ENCODE measurements around the gene ZFP3.
"Not testable (repeated sequence)": the region's sequence is repeated elsewhere in the genome, so short reads cannot be mapped to it uniquely, and the experiment has no call there.

ZFP3 gene

GRCh38 chr17:5126719-5127488, 48.6 kb downstream of the ZFP3 start:
- DNase-seq: no peak
- Histone ChIP-seq H3K4me3 (ENCODE audit: low read depth, low read length) (no peak overlapping the region), H3K36me3 (replicated peaks) (no peaks in the 10 kb centered on the region), H3K27me3 (replicated peaks) (peaks cover 7% of the 10 kb centered on the region), H3K27ac (no peak overlapping the region)
- no peak for TF ChIP-seq CTCF (IDR thresholded peaks at IDR 0.05; ENCODE audit: low read depth, low read length, missing control alignments)
- in situ Hi-C loops (cut with HindIII; ENCODE audit: low pct_ligation_motif_present, low sequenced_read_pairs): no loop called here

- no peak for DNase-seq
- in situ Hi-C loops (cut with HindIII; ENCODE audit: low pct_ligation_motif_present, low sequenced_read_pairs): no loop called here
- H3K27me3 ChIP-seq (replicated peaks): peaks cover 2% of the 10 kb centered on the region
- no peak overlapping the region for H3K27ac ChIP-seq
- H3K4me3 ChIP-seq (ENCODE audit: low read depth, low read length): no peak overlapping the region
- H3K36me3 ChIP-seq (replicated peaks): no peaks in the 10 kb centered on the region
- no peak for TF ChIP-seq CTCF (IDR thresholded peaks at IDR 0.05; ENCODE audit: low read depth, low read length, missing control alignments)
Observed at GRCh38 chr17:5127910-5128309, 49.6 kb downstream of the ZFP3 start.

- H3K4me3 ChIP-seq (ENCODE audit: low read depth, low read length); H3K27ac ChIP-seq; H3K36me3 ChIP-seq (replicated peaks); in situ Hi-C loops (cut with HindIII; ENCODE audit: low pct_ligation_motif_present, low sequenced_read_pairs); DNase-seq; H3K27me3 ChIP-seq (replicated peaks): not testable (repeated sequence)
Observed at GRCh38 chr17:5128387-5128786, 50.1 kb downstream of the ZFP3 start.

GRCh38 chr17:5128905-5129535, 50.8 kb downstream of the ZFP3 start:
- H3K27ac ChIP-seq: no peak overlapping the region
- TF ChIP-seq CTCF (IDR thresholded peaks at IDR 0.05; ENCODE audit: low read depth, low read length, missing control alignments): no peak
- no peaks in the 10 kb centered on the region for H3K36me3 ChIP-seq (replicated peaks)
- in situ Hi-C loops (cut with HindIII; ENCODE audit: low pct_ligation_motif_present, low sequenced_read_pairs): no loop called here
- no peak overlapping the region for H3K4me3 ChIP-seq (ENCODE audit: low read depth, low read length)
- no peak for DNase-seq
- no peaks in the 10 kb centered on the region for H3K27me3 ChIP-seq (replicated peaks)

- in situ Hi-C loops (cut with HindIII; ENCODE audit: low pct_ligation_motif_present, low sequenced_read_pairs); H3K4me3 ChIP-seq (ENCODE audit: low read depth, low read length); H3K27ac ChIP-seq; H3K27me3 ChIP-seq (replicated peaks); DNase-seq; H3K36me3 ChIP-seq (replicated peaks): not testable (repeated sequence)
Observed at GRCh38 chr17:5129770-5130169, 51.5 kb downstream of the ZFP3 start.

GRCh38 chr17:5130261-5130660, 52.0 kb downstream of the ZFP3 start:
- H3K4me3 ChIP-seq (ENCODE audit: low read depth, low read length); in situ Hi-C loops (cut with HindIII; ENCODE audit: low pct_ligation_motif_present, low sequenced_read_pairs); H3K27ac ChIP-seq; H3K27me3 ChIP-seq (replicated peaks); DNase-seq; H3K36me3 ChIP-seq (replicated peaks): not testable (repeated sequence)

GRCh38 chr17:5130687-5131086, 52.4 kb downstream of the ZFP3 start:
- H3K36me3 ChIP-seq (replicated peaks); H3K27me3 ChIP-seq (replicated peaks); H3K4me3 ChIP-seq (ENCODE audit: low read depth, low read length); DNase-seq; in situ Hi-C loops (cut with HindIII; ENCODE audit: low pct_ligation_motif_present, low sequenced_read_pairs); H3K27ac ChIP-seq: not testable (repeated sequence)

Data from brain microvascular endothelial cell (primary cell).